Measurements from ENCODE around the gene ACSBG1. TPM values are rescaled to one million over a fixed set of nuclear protein-coding genes. Genes with fewer than 3 reads are reported as not detected.

Gene ACSBG1
- total RNA-seq, 4 donors from 2014 or later = 0.67 to 6.4 (median 1.9) TPM

DNA sequence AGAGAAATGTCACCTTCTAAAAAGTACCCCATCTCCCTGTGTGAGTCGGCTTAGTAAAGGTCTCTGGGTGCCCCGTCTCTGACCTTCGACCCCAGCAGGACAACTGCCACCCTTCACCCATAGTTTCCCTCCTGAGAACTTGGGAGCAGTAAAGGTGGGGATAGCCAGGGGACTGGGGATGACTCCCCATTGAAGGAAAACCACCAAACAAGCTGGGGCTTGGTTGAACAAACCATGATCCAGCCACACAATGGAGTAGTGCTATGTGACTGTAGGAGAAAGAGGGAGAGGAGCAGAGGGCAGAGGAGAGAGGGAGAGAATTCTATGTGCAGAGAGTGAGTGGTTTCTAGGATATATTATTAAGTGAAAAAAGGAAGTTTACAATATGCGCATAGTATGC is 51.5 kb downstream of the ACSBG1 start:
- 83 to 96% methylated on average over 2 to 4 of the region's 4 CpGs for WGBS, 2 donors (ENCODE audit: low coverage in 1 of 2)
- TF ChIP-seq POLR2AphosphoS5 (IDR thresholded peaks at IDR 0.05) = no peak
- TF ChIP-seq, protein P1, sequence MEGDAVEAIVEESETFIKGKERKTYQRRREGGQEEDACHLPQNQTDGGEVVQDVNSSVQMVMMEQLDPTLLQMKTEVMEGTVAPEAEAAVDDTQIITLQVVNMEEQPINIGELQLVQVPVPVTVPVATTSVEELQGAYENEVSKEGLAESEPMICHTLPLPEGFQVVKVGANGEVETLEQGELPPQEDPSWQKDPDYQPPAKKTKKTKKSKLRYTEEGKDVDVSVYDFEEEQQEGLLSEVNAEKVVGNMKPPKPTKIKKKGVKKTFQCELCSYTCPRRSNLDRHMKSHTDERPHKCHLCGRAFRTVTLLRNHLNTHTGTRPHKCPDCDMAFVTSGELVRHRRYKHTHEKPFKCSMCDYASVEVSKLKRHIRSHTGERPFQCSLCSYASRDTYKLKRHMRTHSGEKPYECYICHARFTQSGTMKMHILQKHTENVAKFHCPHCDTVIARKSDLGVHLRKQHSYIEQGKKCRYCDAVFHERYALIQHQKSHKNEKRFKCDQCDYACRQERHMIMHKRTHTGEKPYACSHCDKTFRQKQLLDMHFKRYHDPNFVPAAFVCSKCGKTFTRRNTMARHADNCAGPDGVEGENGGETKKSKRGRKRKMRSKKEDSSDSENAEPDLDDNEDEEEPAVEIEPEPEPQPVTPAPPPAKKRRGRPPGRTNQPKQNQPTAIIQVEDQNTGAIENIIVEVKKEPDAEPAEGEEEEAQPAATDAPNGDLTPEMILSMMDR (IDR thresholded peaks at IDR 0.05) = no peak
- H3K9me3 ChIP-seq = no peaks in the 10 kb centered on the region
- H3K27me3 ChIP-seq = no peaks in the 10 kb centered on the region
- no peak overlapping the region for H3K4me3 ChIP-seq
- no peak for ATAC-seq
- H3K36me3 ChIP-seq = no peaks in the 10 kb centered on the region
- H3K4me1 ChIP-seq = no peaks in the 10 kb centered on the region
- no peak overlapping the region for H3K27ac ChIP-seq

DNA sequence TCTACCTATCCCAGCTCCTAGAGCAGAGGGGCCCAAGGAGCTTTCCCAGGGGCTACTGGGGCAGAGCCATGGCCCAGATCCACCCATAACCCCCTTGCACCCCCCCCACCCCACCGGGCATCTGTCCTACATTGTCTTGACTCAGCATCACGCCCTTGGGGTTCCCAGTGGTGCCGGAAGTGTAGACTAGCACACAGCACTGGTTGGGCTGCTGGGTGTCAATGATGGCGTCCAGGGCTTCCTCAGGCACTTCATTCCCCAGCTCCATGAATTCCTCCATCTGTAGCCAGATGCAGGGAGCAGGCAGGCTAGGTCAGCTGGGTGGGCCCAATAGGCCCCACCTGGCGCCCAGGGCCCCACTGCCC is 52.0 kb downstream of the ACSBG1 start:
- TF ChIP-seq EP300 (IDR thresholded peaks at IDR 0.05) = no peak
- TF ChIP-seq POLR2A (IDR thresholded peaks at IDR 0.05) = no peak
- no peak for TF ChIP-seq POLR2AphosphoS5 (IDR thresholded peaks at IDR 0.05)
- TF ChIP-seq, protein P1 (IDR thresholded peaks at IDR 0.05) = no peak
- Histone ChIP-seq H3K27me3 (no peaks in the 10 kb centered on the region), H3K4me1 (peaks cover 0 to 4% (median 0%) of the 10 kb centered on the region in 3 donors), H3K36me3 (no peaks in the 10 kb centered on the region), H3K9me3 (no peaks in the 10 kb centered on the region), H3K27ac (no peak overlapping the region), H3K4me3 (no peak overlapping the region)
- WGBS, 2 donors (ENCODE audit: low coverage in 1 of 2) = no CpG with 5 or more reads among the region's 5 CpGs
- ATAC-seq = no peak

DNA sequence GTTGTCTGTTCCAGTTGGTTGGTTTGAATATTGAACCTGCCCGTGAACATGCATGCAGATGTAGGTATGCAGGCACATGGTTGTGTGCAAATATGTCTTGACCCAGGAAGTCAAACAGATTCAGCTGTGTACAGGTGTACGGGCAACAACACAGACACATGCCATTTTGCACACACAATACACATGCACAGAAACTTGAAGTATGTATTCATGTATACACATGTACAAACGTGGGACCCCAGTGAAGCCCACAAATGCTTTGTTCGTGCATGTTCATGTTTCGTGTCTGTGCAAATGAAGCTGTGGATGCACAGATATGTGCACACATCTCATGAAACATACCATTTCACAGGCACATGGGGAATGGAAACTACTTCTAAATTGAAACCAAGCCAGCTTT is 54.5 kb downstream of the ACSBG1 start:
- TF ChIP-seq EP300 (IDR thresholded peaks at IDR 0.05) (no peak), POLR2A (IDR thresholded peaks at IDR 0.05) (no peak), POLR2AphosphoS5 (IDR thresholded peaks at IDR 0.05) (no peak)
- TF ChIP-seq, protein P1 (IDR thresholded peaks at IDR 0.05) = no peak
- Histone ChIP-seq H3K9me3 (no peaks in the 10 kb centered on the region), H3K36me3 (no peaks in the 10 kb centered on the region), H3K4me3 (no peak overlapping the region), H3K27me3 (no peaks in the 10 kb centered on the region), H3K4me1 (peaks cover 0 to 4% (median 0%) of the 10 kb centered on the region in 3 donors), H3K27ac (no peak overlapping the region)
- no peak for ATAC-seq
- 81 to 83% methylated on average over 4 to 5 of the region's 5 CpGs for WGBS, 2 donors (ENCODE audit: low coverage in 1 of 2)

DNA sequence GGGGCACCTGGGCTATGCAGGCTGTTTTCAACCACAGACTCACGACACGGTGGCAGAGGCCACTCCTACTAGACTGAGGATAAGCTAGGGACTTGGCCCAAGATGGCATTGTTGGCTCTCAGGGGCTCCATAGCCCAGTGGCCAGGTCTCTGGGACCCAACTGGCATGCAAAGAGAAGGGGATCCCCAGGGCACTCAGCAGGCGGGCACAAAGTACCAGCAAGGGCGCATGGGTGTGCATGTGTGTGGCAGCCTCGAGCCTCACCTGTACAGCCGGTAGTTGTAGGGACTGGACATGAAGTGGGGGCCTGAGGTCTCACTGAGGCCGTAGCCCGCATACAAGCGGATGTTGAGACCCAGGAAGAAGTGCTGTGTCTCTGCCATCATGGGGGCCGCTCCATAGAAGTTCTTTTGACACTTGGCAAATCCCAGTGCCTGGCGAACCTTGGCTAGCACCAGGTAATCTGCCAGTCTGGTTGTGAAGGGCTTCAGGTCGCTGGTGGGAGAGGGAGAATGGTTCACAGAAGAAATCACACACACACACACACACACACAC is 55.0 kb downstream of the ACSBG1 start:
- TF ChIP-seq POLR2A (IDR thresholded peaks at IDR 0.05) (no peak), EP300 (IDR thresholded peaks at IDR 0.05) (no peak), POLR2AphosphoS5 (IDR thresholded peaks at IDR 0.05) (no peak)
- TF ChIP-seq, protein P1 (IDR thresholded peaks at IDR 0.05) = no peak
- Histone ChIP-seq H3K36me3 (peaks cover 0 to 5% of the 10 kb centered on the region in 2 donors), H3K4me3 (no peak overlapping the region), H3K27me3 (no peaks in the 10 kb centered on the region), H3K27ac (no peak overlapping the region), H3K4me1 (peaks cover 0 to 4% (median 0%) of the 10 kb centered on the region in 3 donors), H3K9me3 (no peaks in the 10 kb centered on the region)
- WGBS, 2 donors (ENCODE audit: low coverage in 1 of 2) = 73 to 100% methylated on average over 1 to 2 of the region's 12 CpGs
- ATAC-seq = no peak

DNA sequence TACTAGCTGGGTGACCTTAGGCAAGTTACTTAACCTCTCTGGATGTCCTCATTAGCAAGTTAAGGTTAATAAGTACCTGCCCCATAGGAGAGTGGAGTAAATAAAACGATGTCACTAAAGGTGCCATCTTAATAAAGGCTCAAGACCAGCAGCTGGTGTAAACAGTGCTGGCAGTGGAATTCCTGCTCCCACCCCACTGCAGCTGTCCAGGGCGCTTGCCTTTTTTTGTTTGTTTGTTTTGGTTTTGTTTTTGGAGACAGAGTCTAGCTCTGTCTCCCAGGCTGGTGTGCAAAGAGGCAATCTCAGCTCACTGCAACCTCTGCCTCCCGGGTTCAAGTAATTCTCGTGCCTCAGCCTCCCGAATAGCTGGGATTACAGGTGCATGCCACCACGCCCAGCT is 56.3 kb downstream of the ACSBG1 start:
- no peak for ATAC-seq
- Histone ChIP-seq H3K27ac (no peak overlapping the region), H3K4me3 (no peak overlapping the region), H3K9me3 (no peaks in the 10 kb centered on the region), H3K27me3 (no peaks in the 10 kb centered on the region), H3K36me3 (peaks cover 0 to 16% of the 10 kb centered on the region in 2 donors), H3K4me1 (peaks cover 0 to 4% (median 0%) of the 10 kb centered on the region in 3 donors)
- TF ChIP-seq POLR2A (IDR thresholded peaks at IDR 0.05) (no peak), EP300 (IDR thresholded peaks at IDR 0.05) (no peak), POLR2AphosphoS5 (IDR thresholded peaks at IDR 0.05) (no peak)
- TF ChIP-seq, protein P1 (IDR thresholded peaks at IDR 0.05) = no peak
- WGBS, 2 donors (ENCODE audit: low coverage in 1 of 2) = 76 to 82% methylated on average over 2 to 3 of the region's 6 CpGs

All from gastroesophageal sphincter (tissue), 4 donors.